Activated gamma-delta T cell treated with anti-CD3 and anti-CD28 coated beads, Interleukin-2, amount 50 U/mL, for 16 hours (primary cell): ENCODE measurements around the gene DSG2.

ENCODE experiments used
- DNase-seq: peaks from one replicate; pipeline ENCODE4 v3.0.0-alpha.2; 2020; ENCODE audit warnings: low read depth

DSG2 gene

GRCh38 chr18:31590570-31590969 is 92.6 kb downstream of the DSG2 start:
- no peak for DNase-seq

DNA sequence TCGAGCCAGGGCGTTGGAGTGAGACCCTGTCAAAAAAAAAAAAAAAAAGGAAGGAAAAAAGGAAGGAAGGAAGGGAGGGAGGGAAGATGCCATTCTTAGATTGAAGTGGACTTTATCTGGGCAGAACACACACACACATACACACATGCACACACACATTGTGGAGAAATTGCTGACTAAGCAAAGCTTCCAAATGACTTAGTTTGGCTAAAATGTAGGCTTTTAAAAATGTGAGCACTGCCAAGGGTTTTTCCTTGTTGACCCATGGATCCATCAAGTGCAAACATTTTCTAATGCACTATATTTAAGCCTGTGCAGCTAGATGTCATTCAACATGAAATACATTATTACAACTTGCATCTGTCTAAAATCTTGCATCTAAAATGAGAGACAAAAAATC is 93.1 kb downstream of the DSG2 start:
- DNase-seq = no peak

- no peak for DNase-seq
Measured at GRCh38 chr18:31591628-31592027, 93.7 kb downstream of the DSG2 start, which contains the start of gene TTR. Gene TTR, plus strand, starts transcription at chr18:31591877. Its CDS starts 26 bp downstream, at chr18:31591903.

GRCh38 chr18:31592506-31593157 is 94.7 kb downstream of the DSG2 start:
- DNase-seq = no peak

- no peak for DNase-seq
Measured at GRCh38 chr18:31595121-31595771, 97.3 kb downstream of the DSG2 start.

DNA sequence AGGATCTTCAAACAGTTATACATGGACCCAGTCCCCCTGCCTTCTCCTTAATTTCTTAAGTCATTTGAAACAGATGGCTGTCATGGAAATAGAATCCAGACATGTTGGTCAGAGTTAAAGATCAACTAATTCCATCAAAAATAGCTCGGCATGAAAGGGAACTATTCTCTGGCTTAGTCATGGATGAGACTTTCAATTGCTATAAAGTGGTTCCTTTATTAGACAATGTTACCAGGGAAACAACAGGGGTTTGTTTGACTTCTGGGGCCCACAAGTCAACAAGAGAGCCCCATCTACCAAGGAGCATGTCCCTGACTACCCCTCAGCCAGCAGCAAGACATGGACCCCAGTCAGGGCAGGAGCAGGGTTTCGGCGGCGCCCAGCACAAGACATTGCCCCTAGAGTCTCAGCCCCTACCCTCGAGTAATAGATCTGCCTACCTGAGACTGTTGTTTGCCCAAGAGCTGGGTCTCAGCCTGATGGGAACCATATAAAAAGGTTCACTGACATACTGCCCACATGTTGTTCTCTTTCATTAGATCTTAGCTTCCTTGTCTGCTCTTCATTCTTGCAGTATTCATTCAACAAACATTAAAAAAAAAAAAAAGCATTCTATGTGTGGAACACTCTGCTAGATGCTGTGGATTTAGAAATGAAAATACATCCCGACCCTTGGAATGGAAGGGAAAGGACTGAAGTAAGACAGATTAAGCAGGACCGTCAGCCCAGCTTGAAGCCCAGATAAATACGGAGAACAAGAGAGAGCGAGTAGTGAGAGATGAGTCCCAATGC is 98.3 kb downstream of the DSG2 start:
- no peak for DNase-seq

DNA sequence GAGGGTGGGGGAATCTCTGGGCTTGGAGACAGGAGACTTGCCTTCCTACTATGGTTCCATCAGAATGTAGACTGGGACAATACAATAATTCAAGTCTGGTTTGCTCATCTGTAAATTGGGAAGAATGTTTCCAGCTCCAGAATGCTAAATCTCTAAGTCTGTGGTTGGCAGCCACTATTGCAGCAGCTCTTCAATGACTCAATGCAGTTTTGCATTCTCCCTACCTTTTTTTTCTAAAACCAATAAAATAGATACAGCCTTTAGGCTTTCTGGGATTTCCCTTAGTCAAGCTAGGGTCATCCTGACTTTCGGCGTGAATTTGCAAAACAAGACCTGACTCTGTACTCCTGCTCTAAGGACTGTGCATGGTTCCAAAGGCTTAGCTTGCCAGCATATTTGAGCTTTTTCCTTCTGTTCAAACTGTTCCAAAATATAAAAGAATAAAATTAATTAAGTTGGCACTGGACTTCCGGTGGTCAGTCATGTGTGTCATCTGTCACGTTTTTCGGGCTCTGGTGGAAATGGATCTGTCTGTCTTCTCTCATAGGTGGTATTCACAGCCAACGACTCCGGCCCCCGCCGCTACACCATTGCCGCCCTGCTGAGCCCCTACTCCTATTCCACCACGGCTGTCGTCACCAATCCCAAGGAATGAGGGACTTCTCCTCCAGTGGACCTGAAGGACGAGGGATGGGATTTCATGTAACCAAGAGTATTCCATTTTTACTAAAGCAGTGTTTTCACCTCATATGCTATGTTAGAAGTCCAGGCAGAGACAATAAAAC is 100.2 kb downstream of the DSG2 start:
- no peak for DNase-seq
